Ectodermal cell (in vitro differentiated cells): ENCODE results near the gene DRAM2. TPM values are rescaled to one million over a fixed set of nuclear protein-coding genes. Genes with fewer than 3 reads are reported as not detected.

Experiments
- H3K27ac ChIP-seq: 2 replicates; pipeline ENCODE4 v1.7.0; 2013; ENCODE audit warnings: mild to moderate bottlenecking, low read depth, low read length; ENCODE audit not compliant: insufficient read depth, poor library complexity, severe bottlenecking
- H3K27me3 ChIP-seq: 2 replicates; pipeline ENCODE4 v1.7.0; 2013; ENCODE audit warnings: mild to moderate bottlenecking, low read length; ENCODE audit not compliant: insufficient read depth, control insufficient read depth, poor library complexity, severe bottlenecking
- H3K36me3 ChIP-seq: one replicate; pipeline ENCODE4 v1.7.0; 2013; ENCODE audit warnings: low read length; ENCODE audit not compliant: control insufficient read depth, insufficient read depth
- H3K4me1 ChIP-seq: one replicate; pipeline ENCODE4 v1.7.0; 2013; ENCODE audit warnings: low read length; ENCODE audit not compliant: control insufficient read depth, insufficient read depth
- H3K4me3 ChIP-seq: 2 replicates; pipeline ENCODE4 v1.7.0; 2013; ENCODE audit warnings: low read depth, low read length, control low read depth; ENCODE audit not compliant: insufficient read depth
- H3K9me3 ChIP-seq: 2 replicates; pipeline ENCODE4 v1.7.0; 2013; ENCODE audit warnings: mild to moderate bottlenecking, low read length, moderate library complexity; ENCODE audit not compliant: control insufficient read depth
- WGBS, 2 experiments: methylation state at CpG; one replicate each; pipeline ENCODE4 v1.1.7; 2013; ENCODE audit warnings: missing lambda C conversion rate in 2 of 2; 5-methylcytosine and 5-hydroxymethylcytosine counted together
- polyA plus RNA-seq, 4 experiments: library from polyadenylated mRNA; stranded (reverse); fragments of 50-300 nt; gene quantifications; one replicate each; pipeline ENCODE4 v1.2.3, GENCODE V29; 2013

DRAM2 gene
- 43.3 TPM for polyA plus RNA-seq (2013, experiment 1 of 4)
- 42.8 TPM for polyA plus RNA-seq (2013, experiment 2 of 4)
- polyA plus RNA-seq (2013, experiment 3 of 4) = 48.8 TPM
- 54.3 TPM for polyA plus RNA-seq (2013, experiment 4 of 4)

DNA sequence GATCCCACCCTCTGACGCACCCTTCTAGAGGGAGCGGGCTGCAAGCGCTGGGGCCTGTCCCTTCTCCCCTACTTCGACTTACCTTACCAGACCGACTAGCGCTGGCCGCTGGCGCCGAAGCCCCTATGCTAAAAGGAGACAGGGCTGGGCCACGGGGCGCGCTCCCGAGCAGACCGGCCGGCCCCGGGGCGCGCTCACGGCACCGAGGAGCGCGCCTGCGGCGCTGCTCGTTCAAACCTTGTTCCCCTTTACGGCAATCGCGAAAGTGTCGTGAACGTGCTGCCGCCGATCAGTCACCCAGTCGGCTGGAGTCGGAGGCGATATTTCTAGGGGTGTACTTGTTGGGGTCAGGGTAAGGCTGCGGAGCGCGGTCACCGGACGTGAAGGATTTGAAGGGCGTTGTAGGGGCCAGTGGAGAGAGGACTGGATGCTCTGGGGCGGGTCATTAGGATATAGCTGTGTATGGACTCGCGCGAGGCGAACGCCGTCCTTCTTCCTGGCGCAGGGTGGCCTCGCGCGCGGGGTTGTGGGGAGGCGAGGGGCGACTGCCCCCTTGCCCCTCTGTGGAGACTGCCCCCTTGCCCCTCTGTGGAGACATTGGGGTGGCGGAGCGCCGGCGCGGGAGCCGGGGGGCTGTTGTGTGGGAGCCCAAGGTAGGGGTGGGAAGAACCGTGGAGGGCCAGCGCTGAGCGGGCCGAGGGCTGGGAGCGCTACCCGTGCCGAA, at the start of gene DRAM2, which contains the start of gene CEPT1:
DRAM2 (minus strand) TSS at position 138 of the 724 bp plus-strand sequence. CDS start 8,539 bp downstream, outside the sequence.
CEPT1 (plus strand) TSS at position 268 of the 724 bp plus-strand sequence. CDS start 7,492 bp downstream, outside the sequence.
- H3K36me3 ChIP-seq = no peaks in the 10 kb centered on the region
- peaks cover 20% of the 10 kb centered on the region for H3K4me1 ChIP-seq
- peak within 1 kb of the TSS; percentile 81 for H3K4me3 ChIP-seq
- no peaks in the 10 kb centered on the region for H3K9me3 ChIP-seq
- H3K27ac ChIP-seq = peak within 1 kb of the TSS; percentile 93
- WGBS, 2 experiments = 1% methylated on average over 68 of the region's 68 CpGs
- H3K27me3 ChIP-seq = no peaks in the 10 kb centered on the region

DNA sequence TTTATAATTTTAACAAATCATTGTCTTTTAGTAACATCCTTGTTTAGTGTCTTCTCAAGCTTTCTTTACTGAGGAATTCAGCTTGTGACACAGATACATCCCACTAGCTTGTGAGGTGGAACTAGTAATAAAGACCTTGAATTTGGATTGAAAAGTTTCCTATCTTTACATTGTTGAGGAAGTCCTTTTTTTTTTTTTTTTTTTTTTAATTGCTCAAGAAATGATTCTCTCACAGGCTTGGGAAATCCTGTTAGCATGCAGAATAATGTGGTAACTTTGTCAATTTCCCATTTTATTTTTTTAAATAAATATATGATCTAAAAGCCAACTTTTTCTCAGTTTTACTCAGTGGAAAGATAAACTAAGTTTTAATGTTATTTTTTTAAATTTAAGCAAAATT, 44.8 kb upstream of the DRAM2 start:
- H3K27me3 ChIP-seq = no peaks in the 10 kb centered on the region
- peaks cover 5% of the 10 kb centered on the region for H3K36me3 ChIP-seq
- H3K9me3 ChIP-seq = no peaks in the 10 kb centered on the region
- no peak overlapping the region for H3K27ac ChIP-seq
- no peaks in the 10 kb centered on the region for H3K4me1 ChIP-seq
- H3K4me3 ChIP-seq = no peak overlapping the region

DNA sequence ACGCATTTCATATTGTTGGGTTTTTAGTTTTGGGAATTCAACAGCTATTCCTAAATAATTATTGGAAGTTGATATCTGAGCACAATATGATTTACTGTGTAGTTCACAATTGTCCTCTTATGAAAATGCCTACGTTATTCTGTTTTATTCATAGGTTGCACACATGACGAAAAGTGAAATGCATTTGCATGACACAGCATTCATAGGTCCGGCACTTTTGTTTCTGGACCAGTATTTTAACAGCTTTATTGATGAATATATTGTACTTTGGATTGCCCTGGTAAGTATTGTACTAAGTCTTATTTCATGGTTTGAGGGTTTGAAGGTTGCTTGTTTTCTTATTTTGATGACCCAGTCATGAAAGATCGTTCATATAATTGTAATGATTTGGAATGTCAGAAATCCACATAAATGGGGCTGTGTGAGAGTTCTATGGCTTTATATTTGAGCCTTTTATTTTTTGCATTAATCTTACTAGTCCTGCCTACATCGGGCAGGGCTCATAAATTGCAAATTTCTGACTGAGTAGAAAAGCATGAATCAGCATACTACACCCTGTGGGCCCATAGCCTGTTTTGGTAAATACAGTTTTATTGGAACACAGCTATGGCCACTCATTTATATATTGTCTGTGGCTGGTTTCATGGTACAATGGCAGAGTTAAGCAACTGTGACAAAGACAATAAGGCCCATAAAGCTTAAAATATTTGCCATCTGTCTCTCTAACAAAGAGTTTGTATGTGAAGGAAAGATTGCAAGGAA, 43.6 kb upstream of the DRAM2 start:
- H3K4me1 ChIP-seq = no peaks in the 10 kb centered on the region
- no peak overlapping the region for H3K27ac ChIP-seq
- 95 to 97% methylated on average over 5 to 6 of the region's 6 CpGs for WGBS, 2 experiments
- H3K36me3 ChIP-seq = peaks cover 5% of the 10 kb centered on the region
- H3K27me3 ChIP-seq = no peaks in the 10 kb centered on the region
- H3K4me3 ChIP-seq = no peak overlapping the region
- H3K9me3 ChIP-seq = no peaks in the 10 kb centered on the region

DNA sequence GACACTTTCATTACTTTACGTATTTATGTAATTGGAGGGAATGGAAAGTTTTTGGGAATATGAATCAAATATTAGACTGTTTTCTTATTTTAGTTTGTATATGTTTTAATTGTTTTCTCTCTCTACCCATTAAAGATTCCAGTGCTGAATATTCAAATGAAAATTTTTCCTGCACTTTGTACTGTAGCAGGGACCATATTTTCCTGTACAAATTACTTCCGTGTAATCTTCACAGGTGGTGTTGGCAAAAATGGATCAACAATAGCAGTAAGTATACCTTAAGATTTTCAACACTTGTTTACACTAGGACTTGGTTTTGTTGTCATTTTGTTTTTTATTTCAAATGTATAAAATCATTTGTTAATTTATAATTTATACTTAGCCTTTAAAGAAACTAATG, 42.2 kb upstream of the DRAM2 start:
- H3K27me3 ChIP-seq = no peaks in the 10 kb centered on the region
- H3K4me1 ChIP-seq = no peaks in the 10 kb centered on the region
- H3K27ac ChIP-seq = no peak overlapping the region
- no peaks in the 10 kb centered on the region for H3K9me3 ChIP-seq
- peaks cover 3% of the 10 kb centered on the region for H3K36me3 ChIP-seq
- 93 to 100% methylated on average over 2 of the region's 2 CpGs for WGBS, 2 experiments
- H3K4me3 ChIP-seq = no peak overlapping the region

DNA sequence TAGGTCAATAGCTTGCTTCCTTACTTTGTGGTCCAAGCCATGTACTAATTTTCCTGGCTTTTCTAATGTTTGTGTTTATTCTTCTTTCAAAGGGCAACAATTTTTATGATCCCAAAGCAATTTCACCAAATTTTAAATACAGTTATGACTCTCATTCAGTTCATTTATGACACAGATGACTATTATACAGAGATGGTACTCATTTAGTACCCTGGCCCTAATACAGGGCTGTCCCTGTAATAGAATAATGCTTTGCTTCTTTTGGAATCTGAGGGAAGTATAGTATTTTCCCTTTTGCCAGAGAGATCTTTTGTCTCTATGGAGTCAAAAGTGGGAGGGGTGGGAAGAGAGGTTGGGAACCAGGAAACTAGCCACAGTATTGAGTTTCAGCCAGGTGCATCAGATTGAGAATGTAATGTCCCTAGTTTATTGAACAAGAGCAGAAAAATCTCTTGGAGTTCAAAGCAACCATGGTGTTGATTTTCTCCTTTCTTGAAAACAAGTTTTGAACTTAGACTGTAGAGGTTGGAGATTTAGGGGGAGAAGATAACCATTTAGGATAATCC, 40.2 kb upstream of the DRAM2 start:
- Histone ChIP-seq H3K4me1 (no peaks in the 10 kb centered on the region), H3K9me3 (no peaks in the 10 kb centered on the region), H3K27ac (no peak overlapping the region), H3K4me3 (no peak overlapping the region), H3K27me3 (no peaks in the 10 kb centered on the region), H3K36me3 (no peaks in the 10 kb centered on the region)

DNA sequence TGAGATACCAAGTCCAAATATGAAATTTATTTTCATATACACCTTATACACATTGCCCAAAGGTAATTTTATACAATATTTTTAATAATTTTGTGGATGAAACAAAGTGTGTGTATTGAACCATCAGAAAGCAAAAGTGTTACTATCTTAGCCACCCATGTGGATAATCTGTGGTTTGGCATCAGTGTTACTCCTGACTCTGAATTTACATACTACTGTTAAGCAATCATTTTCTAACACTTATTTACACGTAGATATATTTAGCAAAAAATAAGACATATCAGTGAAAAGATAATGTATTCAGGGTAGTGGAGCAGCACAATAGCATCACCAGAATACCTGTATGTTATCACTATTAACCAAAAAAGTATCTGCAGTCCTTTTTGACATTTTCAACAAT, 36.8 kb upstream of the DRAM2 start:
- H3K4me3 ChIP-seq = no peak overlapping the region
- H3K4me1 ChIP-seq = no peaks in the 10 kb centered on the region
- peaks cover 8% of the 10 kb centered on the region for H3K36me3 ChIP-seq
- H3K9me3 ChIP-seq = no peaks in the 10 kb centered on the region
- H3K27me3 ChIP-seq = no peaks in the 10 kb centered on the region
- no CpG with 5 or more reads among the region's 1 CpG for WGBS, 2 experiments
- no peak overlapping the region for H3K27ac ChIP-seq

DNA sequence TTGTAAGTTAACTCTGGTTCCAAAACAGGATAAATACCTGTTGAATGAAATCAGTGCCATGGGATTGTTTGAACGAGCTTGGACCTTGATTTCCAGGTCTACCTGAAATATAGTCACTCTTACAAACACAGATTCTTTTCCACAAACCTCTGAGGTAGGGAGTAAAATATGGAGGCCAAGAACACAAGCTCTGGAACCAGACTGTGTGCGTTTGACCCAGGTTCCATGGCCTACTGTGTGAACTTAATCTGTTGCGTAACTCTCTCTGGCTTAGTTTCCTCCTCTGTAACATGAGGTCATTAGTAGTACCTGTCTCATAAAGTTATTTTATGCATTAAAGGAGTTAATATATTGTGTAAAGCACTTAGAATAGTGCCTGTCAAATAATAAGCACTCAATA, 35.5 kb upstream of the DRAM2 start:
- Histone ChIP-seq H3K9me3 (no peaks in the 10 kb centered on the region), H3K4me1 (no peaks in the 10 kb centered on the region), H3K4me3 (no peak overlapping the region), H3K27ac (no peak overlapping the region), H3K36me3 (peaks cover 8% of the 10 kb centered on the region), H3K27me3 (no peaks in the 10 kb centered on the region)
- 90 to 97% methylated on average over 2 to 3 of the region's 3 CpGs for WGBS, 2 experiments

DNA sequence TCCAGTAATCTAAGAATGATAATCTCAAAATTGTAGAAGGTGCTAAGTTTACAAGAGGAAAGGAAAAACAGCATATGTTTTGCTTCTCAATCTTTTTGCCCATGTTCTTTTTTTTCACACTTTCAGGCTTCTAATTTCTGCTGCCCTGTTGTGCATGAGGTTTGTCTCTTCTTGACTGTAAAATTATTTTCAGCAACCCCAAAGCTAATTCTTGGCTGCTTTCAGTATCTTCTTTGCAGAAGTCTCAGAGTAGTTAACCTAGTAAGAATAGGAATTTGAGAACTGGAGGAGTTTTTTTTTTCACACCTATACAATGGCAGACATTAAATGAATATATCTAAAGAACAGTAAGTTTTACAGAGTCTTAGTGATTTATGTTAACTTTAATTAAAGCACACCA, 34.2 kb upstream of the DRAM2 start:
- peaks cover 8% of the 10 kb centered on the region for H3K36me3 ChIP-seq
- H3K9me3 ChIP-seq = no peaks in the 10 kb centered on the region
- no peaks in the 10 kb centered on the region for H3K4me1 ChIP-seq
- H3K27ac ChIP-seq = no peak overlapping the region
- H3K27me3 ChIP-seq = no peaks in the 10 kb centered on the region
- no peak overlapping the region for H3K4me3 ChIP-seq

DNA sequence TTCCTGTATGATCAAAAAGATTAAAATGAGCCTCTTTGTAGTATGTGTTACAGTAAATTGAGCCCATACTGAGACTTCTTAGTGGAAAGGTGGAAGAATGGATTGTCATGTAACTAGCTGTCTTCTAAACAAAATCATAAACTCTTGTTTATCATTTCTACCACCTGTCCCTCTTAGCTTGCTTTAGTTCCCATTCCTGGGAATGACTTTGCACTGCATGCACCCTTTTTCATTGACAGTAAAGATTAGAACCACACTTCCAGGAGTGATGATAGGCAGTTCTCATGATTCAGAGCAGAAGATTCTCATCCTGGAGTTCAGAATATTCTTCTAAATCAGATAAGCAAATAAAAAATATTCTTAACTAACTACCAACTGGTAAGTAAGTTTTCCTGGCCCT, 32.6 kb upstream of the DRAM2 start:
- Histone ChIP-seq H3K9me3 (no peaks in the 10 kb centered on the region), H3K36me3 (peaks cover 13% of the 10 kb centered on the region), H3K4me3 (no peak overlapping the region), H3K4me1 (no peaks in the 10 kb centered on the region), H3K27me3 (no peaks in the 10 kb centered on the region), H3K27ac (no peak overlapping the region)

DNA sequence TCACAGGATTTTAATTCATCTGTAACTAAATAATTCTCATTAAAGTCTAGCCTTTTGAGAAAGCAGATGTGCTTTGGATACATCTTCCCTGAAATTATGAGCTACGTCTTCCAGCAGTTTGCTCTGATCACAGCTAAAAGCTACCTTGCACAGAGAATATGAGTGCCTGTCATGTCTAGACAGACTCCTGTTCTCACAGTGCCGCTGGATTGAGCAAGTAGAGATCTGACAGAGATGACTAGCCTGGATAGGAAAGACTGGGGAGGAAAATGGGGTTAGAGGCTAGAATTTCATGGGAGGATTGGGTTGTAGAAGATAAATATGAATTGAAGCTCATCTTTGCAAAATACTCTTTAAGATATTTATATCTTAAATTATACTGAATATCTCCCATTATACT, 24.3 kb upstream of the DRAM2 start:
- H3K9me3 ChIP-seq = no peaks in the 10 kb centered on the region

More for the DNA sequence above, 24.3 kb upstream of the DRAM2 start:
- no peak overlapping the region for H3K27ac ChIP-seq
- peaks cover 8% of the 10 kb centered on the region for H3K36me3 ChIP-seq
- H3K4me3 ChIP-seq = no peak overlapping the region
- H3K4me1 ChIP-seq = no peaks in the 10 kb centered on the region
- WGBS, 2 experiments = 95 to 100% methylated on average over 2 of the region's 2 CpGs
- H3K27me3 ChIP-seq = no peaks in the 10 kb centered on the region
